AG10803 (cell line): ENCODE measurements around the gene TRPC4.
"Not testable (repeated sequence)": the region's sequence is repeated elsewhere in the genome, so short reads cannot be mapped to it uniquely, and the experiment has no call there.

ENCODE experiments used
- DNase-seq: peaks from one replicate; pipeline ENCODE4 v3.0.0; 2010; ENCODE audit warnings: low read depth
- H3K4me3 ChIP-seq: 2 replicates; pipeline ENCODE4 v1.5.1; 2011; ENCODE audit warnings: mild to moderate bottlenecking, low read length, control low read depth
- CTCF ChIP-seq: conservative IDR thresholded peaks from 2 replicates; pipeline ENCODE4 v1.5.1; 2011; ENCODE audit warnings: mild to moderate bottlenecking, low read length, control low read depth, inconsistent platforms

The TRPC4 gene

GRCh38 chr13:37835392-37835791 lies 34.2 kb downstream of the TRPC4 start:
- no peak for TF ChIP-seq CTCF
- no peak overlapping the region for H3K4me3 ChIP-seq
- DNase-seq: no peak

GRCh38 chr13:37833411-37833810 lies 36.2 kb downstream of the TRPC4 start:
- TF ChIP-seq CTCF: no peak
- H3K4me3 ChIP-seq: no peak overlapping the region
- DNase-seq: no peak

- H3K4me3 ChIP-seq: no peak overlapping the region
- TF ChIP-seq CTCF: no peak
- DNase-seq: peak; percentile 8
Measured at GRCh38 chr13:37816276-37816675, 53.3 kb downstream of the TRPC4 start.

GRCh38 chr13:37811441-37811840 lies 58.1 kb downstream of the TRPC4 start:
- no peak for TF ChIP-seq CTCF
- DNase-seq: peak; percentile 54
- no peak overlapping the region for H3K4me3 ChIP-seq

- TF ChIP-seq CTCF: no peak
- H3K4me3 ChIP-seq: no peak overlapping the region
- DNase-seq: no peak
Measured at GRCh38 chr13:37806666-37807065, 62.9 kb downstream of the TRPC4 start.

- TF ChIP-seq CTCF: no peak
- no peak overlapping the region for H3K4me3 ChIP-seq
- peak; percentile 52 for DNase-seq
Measured at GRCh38 chr13:37797631-37798030, 71.9 kb downstream of the TRPC4 start.

- DNase-seq, H3K4me3 ChIP-seq: not testable (repeated sequence)
Measured at GRCh38 chr13:37796795-37797194, 72.8 kb downstream of the TRPC4 start.

- TF ChIP-seq CTCF: no peak
- DNase-seq: no peak
- no peak overlapping the region for H3K4me3 ChIP-seq
Measured at GRCh38 chr13:37795326-37795725, 74.2 kb downstream of the TRPC4 start.
